Kidney tubule cell (primary cell): ENCODE data around the gene CTSZ.
"Not testable (repeated sequence)": the region's sequence is repeated elsewhere in the genome, so short reads cannot be mapped to it uniquely, and the experiment has no call there.

Experiments used
- DNase-seq: peaks from one replicate; pipeline ENCODE4 v3.0.0-alpha.2; 2018; ENCODE audit warnings: low spot score

The CTSZ gene

DNA sequence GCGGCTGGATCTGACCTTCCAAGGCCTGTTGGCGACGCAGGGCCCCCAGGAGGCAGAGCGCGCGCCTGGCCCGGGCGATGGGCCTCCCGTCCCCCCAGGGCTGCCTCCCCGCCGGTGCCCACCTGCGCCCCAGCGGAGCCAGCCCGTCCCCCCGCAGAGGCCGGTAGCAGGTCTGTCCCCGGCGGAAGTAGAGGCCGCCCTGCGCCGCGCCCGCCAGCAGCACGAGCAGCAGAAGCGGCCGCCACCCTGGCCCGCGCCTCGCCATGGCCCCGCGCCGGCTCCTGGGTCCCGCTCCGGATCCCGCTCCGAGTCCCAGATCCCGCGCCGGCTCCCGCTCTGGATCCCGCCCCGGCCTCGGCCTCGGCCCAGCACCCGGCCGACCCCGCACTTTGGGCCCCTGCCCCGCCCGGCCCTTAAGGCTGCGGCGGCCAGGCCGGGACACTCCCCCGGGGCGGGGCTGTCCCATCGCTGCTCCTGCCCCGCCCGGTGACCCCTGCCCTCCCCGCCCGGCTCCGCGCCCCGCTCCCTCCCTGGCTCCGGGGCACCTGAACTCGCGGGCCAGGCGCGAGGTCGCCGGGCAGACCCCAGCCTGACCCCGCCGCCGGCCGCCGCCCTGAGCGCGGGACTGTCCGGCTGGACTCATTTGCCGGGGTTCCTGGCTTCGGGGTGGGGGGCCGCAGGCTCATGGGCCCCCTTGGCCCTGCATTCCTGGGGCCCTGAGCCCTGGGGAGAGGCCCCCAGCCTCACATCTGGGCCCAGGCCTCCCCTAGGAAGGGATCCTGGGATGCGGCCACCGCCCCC lies at the start of gene CTSZ:
TSS of gene CTSZ (minus strand) at position 391 of the 801 bp plus-strand sequence. CDS start at position 265, 126 bp downstream.
- peak; percentile 68 for DNase-seq

DNA sequence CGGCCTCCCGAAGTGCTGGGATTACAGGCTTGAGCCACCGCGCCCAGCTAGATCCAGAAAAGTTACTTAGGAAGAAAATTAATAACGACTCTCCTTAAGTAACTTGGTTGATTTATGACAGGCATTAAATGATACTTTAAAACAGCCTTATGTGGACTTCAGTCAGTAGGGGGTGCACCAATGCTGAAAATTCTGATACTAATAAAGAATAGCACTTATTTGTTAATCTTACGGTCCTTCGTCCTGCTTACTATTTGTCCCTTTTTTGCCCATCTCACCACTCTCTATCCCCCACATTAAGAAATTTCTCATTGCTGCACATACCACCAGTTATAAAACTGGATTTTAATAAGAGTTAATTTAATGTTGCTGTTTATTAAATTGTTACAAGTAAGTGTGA lies 48.2 kb upstream of the CTSZ start:
- no peak for DNase-seq

DNA sequence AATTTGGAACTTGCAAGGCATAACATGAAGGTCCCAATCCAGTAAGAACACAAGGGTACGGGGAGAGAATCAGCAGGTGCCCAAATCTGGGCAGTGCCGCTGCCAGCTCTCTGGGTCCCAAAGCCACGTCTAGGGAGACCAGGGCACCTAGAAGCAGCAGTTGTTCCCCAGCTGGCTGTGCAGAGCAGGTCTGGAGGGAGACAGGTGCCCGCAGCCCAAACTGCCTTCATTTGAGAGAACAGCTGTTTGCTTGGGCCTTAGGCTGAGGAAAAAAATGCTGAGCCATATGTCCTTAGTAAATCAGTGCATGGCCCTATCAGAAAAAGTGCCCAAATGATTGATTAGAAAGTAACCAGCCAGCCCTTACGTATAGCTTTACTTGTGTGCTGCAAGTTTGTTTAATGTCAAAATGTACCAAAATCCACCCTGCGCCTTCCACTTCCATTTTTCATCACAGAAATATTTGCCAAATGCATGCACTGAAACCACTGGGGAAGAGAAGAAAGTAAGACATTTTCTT lies 44.7 kb upstream of the CTSZ start:
- DNase-seq: no peak

DNA sequence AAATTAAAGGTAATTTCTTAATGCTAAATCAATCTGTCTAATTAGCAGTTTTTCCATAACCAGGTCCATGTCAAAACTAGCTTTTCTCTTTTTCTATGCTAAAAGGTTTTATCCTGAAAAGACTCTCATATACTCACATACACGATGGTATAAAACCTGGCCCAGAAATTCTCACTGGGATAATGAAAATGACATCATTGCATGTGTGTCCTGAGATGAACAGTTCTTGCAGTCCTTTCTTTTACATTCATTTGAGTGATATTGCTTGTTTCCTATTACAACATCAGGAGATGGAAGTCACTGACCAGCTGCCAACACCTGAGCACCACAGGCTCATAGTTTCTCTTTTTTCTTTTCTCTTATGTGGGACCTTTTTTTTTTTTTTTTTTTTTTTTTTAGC lies 43.4 kb upstream of the CTSZ start:
- no peak for DNase-seq

DNA sequence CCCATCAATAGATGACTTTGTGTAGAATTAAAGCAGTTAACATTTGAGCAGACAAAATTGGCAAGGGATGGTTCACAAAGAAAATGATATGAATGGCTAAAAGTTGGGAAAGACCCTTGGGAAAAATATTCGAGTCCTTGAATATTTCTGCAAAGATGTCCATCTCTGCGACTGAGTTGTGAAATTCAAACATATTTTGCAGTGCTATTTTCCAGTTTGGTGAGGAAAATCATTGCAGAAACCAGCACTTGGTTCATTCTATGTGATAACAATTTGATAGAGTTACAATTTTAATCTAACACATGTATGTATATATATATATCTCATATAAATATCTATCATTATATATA lies 41.6 kb upstream of the CTSZ start:
- DNase-seq: no peak

DNA sequence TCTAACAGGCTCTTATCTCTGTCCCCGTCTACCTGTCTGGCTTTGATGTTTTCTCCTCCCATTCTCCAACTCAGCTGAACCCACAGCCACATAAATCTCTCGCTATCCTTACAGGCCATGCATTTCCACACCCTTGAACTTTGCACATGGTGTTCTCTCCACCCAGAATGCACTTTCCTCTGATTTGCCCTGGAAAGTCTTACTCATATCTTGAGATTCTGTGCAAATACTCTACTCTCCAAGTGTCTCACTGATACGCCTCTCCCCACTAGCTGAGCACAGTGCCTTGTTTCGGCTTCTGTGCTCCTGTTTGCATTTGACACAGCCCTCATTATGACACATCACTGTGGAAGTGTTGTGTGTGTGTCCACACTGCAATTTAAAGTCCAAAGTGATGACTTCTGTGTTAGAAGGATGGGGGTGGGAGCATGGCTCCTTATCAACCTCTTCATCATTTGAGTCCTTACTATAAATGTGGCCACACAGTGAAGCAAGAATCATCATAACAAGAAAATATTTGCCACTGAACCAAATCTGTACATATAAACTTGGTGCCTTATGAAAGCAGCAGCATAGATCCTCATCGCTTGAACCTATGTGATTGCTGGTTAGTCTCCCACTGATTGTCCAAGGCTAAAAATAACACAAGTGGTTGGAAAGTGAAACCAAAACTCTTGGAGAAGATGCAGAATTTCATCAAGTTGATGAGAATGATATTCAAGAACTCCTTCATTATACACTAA lies 41.1 kb upstream of the CTSZ start:
- DNase-seq: peak; percentile 30

DNA sequence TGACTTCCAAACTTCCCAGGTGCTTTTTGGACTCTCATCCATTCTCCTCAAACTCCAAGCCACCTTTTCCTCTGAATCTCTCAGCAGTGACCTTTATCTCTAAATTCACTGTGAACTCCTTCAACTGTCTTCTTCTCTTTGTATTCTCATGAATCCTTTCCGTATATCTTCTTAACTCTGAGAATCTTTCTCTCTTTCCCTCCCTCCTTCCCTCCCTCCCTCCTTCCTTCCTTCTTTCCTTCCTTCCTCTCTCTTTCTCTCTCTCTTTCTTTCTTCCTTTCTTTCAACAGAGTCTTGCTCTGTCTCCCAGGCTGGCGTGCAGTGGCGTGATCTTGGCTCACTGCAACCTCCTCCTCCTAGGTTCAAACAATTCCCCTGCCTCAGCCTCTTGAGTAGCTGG lies 39.8 kb upstream of the CTSZ start:
- DNase-seq: no peak

DNA sequence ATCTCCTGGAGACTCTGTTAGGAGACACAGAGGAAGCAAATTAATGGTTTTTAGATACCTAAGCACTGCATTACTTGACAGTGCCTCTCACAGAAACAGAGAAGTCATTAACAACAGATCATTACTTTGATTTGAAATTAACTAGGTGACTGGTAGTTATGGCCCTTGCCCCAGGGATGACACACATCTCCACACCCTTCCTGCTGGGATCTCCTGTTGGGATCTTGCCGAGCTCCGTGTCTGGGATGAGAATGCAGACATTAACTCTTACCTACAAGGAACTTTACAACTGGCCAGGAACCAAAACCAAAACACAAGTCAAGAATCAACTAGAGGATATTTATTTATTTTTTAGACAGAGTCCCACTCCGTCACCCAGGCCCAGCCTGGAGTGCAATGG lies 37.7 kb upstream of the CTSZ start:
- DNase-seq: no peak

DNA sequence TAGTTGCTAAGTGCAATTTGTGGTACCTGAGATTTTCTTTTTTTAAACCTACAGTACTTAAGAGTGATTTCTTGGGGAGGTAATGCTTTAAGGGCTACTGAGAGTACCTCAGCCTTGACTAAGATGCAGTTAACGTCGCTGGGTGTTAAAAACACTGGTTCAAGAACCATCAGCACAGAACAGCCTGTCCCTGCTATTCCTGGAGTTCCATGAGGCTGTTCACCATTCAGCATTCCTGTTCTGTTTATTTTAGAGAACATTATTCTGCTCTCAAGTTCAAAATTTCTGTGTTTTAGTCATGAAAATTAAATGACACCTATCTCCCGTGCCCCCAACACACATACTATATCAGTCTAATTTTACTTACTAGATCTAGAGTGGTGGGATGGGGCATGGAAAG lies 37.2 kb upstream of the CTSZ start:
- DNase-seq: no peak

DNA sequence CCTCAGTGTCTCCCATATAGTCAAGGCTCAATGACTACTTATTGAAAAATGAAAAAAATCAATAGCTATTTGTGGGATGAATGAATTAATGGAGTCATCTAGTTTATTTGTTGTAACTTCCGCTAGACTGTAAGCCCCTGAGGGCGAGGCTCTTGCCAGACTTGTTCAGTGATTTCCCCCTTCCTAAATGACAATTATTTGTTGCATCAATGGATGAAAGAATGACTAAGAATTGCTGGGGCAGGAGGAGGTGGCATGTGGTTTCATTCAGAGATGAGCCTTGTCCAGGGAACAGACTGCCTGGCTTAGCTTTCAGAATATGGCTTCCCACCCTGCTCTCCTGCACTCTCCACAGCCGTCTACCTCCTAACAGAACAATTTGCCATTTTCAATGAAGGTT lies 36.6 kb upstream of the CTSZ start:
- peak; percentile 32 for DNase-seq

DNA sequence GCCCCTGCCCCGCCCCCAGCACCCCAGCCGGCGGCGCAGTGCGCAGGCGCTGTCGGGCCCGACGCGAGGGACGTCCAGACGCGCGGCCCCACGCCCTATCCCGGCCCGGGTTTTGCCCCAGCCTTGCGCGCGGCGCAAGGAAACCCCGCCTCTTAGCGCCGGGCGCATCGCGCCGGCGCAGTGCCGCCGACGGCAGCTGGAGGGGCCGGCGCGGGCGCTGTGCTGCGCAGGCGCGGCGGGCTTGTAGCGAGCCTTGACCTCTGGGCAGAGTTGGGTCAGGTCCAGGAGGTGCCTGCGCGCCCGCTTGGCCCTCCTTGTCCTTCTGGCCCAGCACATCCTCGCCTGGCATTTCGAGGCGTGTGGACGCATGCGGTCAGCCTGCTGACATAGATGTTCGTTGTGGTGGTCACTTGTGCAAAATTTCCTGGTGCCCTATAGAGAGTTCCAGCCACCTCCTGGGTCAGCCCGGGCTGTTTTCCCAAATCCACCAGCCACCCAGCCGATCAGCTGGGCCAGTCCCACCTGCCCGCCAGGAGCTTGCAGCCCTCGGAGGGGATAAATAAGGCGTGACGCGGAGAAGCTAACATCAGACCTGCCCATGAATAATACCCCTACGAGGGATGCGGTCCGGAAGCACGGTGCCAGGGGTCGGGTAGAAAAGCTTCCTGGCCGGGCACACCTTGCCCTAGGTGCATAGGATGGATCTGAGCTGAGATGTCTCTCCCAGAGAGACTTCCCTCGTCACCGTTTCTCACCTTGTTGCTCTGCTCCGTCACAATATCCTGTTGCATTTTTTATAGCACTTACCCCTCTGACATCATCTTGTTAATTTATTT lies 36.0 kb upstream of the CTSZ start:
- peak; percentile 96 for DNase-seq

DNA sequence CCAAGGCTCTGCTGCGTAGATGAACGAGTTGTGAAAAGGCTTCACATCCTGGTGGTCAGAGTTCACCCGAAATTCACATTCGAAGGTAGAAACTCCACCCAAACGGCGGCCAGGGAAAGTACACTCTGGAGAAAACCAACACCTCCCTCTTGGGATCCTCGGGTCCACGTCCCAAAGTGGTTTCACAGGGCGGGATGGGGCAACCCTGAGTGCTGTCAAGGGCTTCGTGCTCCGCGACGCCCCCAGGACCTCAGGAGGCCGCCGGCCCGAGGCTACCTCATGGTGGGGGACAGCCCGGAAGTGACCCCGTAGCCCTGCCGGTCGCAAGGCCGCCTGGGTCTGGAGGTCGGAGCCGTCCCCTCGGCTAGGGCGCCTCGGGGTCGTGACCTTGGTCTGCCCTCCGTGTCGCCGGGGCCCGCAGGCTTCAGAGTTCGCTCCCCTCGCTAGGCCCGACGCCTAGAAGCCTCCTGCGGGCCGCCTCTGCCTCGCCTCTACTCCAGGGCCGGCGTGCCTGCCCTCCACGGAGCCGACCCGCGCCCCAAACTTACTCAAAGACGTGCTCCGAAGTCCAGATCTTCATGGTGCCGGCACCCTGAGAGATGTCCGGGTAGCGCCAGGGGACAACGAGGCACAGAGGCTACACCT lies 35.2 kb upstream of the CTSZ start, which contains the start of gene PRELID3B:
TSS of gene PRELID3B (minus strand) at position 636 of the 645 bp plus-strand sequence. CDS start at position 580, 56 bp downstream.
- peak; percentile 37 for DNase-seq

DNA sequence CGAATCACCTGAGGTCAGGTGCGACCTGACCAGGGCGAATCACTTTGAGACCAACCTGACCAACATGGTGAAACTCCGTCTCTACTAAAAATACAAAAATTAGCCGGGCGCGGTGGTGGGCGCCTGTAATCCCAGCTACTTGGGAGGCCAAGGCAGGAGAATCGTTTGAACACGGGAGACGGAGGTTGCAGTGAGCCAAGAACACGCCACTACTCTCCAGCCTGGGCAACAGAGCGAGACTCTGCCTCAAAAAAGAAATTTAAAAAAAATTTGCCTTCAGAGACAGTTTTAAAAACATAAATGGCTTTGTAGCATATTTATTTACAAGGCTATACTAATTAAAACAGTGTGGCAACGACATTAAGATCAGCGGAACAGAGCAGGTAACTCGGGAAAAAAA lies 34.4 kb upstream of the CTSZ start:
- not testable (repeated sequence) for DNase-seq

DNA sequence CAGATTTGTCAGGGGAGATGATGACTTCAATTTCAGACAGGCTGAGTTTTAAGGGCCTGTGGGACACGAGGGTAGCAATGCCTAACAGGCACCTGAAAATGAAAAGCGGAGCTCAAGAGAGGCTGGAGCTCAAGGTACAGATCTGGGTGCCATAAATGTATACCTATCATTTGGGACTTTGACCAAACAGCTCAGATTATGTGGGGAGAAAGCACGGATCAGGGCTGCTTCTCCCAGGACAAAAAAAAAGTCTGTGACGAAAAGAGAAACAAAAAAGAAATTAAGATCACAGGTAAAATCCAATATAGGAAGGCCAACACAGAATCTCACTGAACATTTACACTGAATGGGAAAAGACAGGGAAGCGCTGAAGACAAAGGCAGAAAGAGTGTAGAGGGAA lies 33.6 kb upstream of the CTSZ start:
- no peak for DNase-seq

DNA sequence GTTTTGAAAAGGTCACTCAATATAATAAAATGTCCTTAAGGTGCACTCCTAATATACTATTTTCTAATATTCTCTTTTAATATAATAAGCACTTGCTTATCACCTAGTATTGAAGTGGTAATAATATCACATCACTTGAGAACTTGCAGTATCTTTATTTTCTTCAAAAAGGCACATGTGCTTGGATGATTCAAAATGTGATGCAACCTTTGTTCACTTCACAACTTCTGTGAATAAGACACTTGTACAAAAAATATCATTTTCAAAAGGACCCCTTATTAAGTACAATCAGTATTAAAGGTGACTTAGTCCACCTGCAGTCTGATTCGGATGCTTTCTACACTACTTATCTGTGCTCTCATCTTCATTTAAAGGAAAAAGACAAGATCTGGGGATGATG lies 32.2 kb upstream of the CTSZ start:
- DNase-seq: no peak

DNA sequence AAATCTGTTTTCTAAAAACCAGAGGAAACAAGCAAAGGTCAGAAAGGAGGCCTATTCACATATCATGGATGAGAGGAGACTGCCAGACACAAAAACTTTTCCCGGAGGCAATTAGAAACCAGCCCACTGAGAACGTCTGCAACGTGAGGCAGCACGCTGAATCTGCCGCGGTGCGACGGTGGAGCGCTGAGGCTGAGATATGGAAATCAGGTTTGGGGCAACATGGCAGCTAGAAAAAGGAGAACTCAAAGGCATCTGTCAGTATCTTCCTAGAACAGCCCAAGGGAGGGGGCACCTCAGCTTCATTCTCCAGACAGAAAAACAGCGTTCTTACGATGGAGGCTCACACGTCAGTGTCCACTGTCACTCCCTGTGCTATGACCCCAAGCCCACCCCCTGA lies 30.3 kb upstream of the CTSZ start:
- no peak for DNase-seq

DNA sequence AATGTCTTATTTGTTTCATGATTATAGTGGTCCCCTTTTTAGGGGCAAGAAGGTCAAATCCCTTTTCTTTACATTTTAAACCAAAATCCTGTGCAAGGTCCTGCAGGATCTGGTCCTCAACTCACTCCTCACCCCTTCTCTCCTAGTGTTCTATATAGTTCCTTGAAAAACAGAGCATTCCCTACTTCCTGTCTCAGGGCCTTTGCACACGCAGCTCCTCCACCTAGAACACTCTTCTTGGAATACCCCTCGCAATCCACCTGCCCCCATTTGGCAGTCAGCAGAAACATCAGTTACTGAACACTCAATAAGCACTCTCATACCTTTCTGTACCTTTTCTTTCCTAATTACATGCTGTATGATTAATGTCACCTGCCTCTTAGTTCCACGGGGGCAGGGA lies 28.3 kb upstream of the CTSZ start:
- no peak for DNase-seq

DNA sequence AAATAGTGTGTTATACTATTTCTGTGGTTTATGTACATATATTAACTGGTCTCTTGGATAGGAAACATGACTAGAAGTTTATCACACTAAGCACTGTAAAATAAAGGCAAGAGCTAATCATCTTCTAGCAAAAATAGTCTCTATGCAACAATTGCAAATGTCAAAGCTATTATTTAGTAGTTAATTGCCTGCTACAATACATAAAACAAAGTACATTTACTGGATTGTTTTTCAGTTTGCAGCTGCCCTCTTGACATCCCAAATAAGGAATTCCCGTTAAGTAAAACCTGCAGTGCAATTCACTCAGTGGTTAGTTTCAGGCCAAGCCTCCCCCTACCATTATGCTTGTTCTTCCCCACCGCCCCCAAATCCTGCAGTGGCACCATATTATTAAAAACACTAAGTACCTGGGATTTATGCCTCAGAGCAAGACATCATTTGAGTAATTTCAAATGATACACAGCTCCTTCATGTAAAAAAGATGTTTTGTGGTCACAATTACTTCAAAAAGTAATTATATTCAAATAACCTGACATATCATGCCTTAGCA lies 26.6 kb upstream of the CTSZ start:
- no peak for DNase-seq

DNA sequence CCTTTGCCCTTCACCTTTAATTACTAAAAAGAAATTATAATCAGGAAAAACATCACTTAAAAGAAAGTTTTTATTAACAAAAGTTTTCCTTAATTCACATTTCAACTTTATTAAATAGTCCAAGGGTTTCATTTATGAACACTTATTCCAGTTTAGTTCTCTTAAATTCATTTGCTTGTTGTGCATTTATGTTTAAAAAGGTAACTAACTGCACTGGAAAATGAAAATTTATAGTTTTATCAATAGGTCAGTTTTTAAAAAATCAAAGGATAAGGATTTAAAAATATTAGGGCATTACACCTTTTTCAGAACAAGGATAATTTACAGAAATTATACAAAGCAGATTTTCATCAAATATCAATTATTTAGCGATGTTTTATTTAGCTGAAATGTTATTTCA lies 26.0 kb upstream of the CTSZ start:
- DNase-seq: no peak

DNA sequence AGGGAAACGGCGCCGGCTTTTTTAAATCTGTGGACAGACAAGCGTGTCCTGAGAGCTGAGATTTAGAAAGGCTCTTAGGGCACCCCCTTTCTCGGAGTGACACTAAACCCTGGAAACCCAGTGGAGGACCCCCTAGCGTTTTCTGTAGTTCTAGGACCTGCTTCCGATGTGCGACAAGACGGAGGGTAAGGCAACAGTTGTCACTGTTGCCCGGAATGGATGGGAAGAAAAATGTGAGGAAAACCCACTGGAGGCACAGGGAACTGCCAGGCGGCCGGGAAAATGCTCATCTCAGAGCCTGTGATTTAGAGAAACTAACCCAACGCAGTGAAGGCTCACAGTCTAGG lies 25.6 kb upstream of the CTSZ start:
- DNase-seq: no peak

DNA sequence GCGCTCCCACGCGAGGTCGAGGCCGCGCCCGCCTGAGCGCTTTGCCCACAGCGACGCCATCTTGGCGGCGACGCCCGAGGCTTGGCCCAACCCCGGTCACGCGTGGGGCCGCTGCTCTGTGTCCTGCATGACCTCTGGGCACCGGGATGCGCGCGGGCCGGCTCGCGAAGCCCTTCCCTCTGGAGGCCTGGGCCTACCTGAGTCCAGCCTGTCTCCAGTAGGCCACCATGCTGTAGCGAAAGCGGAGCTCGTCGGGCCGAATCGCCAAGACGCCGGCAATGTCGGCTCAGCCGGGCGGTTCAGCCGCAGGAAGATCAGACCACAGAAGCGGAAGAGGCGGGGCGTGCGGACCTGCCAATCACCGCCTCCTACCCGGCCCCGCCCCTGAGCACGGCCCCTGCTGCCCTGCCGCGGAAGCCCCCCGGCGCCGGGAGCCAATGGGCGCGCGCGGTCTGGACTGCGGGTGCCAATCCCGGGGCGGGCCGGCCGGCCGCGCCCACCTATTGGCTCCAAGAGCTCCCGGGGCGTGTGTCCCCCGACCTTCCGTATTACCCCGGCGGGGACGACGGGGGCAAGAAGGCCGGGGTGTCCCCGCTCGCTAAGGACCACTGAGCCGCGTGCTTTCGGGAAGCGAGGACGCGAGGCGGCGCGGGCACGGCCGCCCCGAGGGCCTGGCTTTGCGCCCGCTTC lies 25.1 kb upstream of the CTSZ start, which contains the start of gene ATP5F1E:
TSS of gene ATP5F1E (minus strand) at position 313 of the 690 bp plus-strand sequence. CDS start at position 229, 84 bp downstream.
- peak; percentile 95 for DNase-seq
